Smooth muscle cell (in vitro differentiated cells): ENCODE measurements around the gene LRRC63. TPM values are rescaled to one million over a fixed set of nuclear protein-coding genes. Genes with fewer than 3 reads are reported as not detected.

ENCODE experiments used
- DNase-seq: peaks from one replicate; lab custom pipeline; 2025; ENCODE audit not compliant: unreplicated experiment; lab: John Stamatoyannopoulos, UW
- H2AFZ ChIP-seq: fragments of 200-600 bp; sonication (generic); 2 replicates; pipeline ENCODE4 v1.6.0; 2016; ENCODE audit warnings: antibody characterized with exemption, low read depth, mild to moderate bottlenecking
- H3F3A ChIP-seq: fragments of 200-600 bp; sonication (generic); 2 replicates; pipeline ENCODE4 v1.6.0; 2017; ENCODE audit warnings: antibody characterized with exemption, low read depth
- H3K27ac ChIP-seq: fragments of 200-600 bp; sonication (generic); 2 replicates; pipeline ENCODE4 v1.5.1; 2016; ENCODE audit warnings: low read depth, mild to moderate bottlenecking
- H3K27me3 ChIP-seq: fragments of 200-600 bp; sonication (generic); 2 replicates; pipeline ENCODE4 v1.6.1; 2016; ENCODE audit warnings: low read depth, mild to moderate bottlenecking
- H3K36me3 ChIP-seq: fragments of 200-600 bp; sonication (generic); 2 replicates; pipeline ENCODE4 v1.5.1; 2016; ENCODE audit warnings: low read depth
- H3K4me1 ChIP-seq: fragments of 200-600 bp; sonication (generic); 2 replicates; pipeline ENCODE4 v1.5.1; 2016; ENCODE audit warnings: low read depth
- H3K4me2 ChIP-seq: fragments of 200-600 bp; sonication (generic); 2 replicates; pipeline ENCODE4 v1.6.0; 2016; ENCODE audit warnings: mild to moderate bottlenecking
- H3K4me3 ChIP-seq: fragments of 200-600 bp; sonication (generic); 2 replicates; pipeline ENCODE4 v1.5.1; 2016; ENCODE audit warnings: mild to moderate bottlenecking
- H3K79me2 ChIP-seq: fragments of 200-600 bp; sonication (generic); 2 replicates; pipeline ENCODE4 v1.6.0; 2016; ENCODE audit warnings: low read depth, mild to moderate bottlenecking
- H3K9ac ChIP-seq: fragments of 200-600 bp; sonication (generic); 2 replicates; pipeline ENCODE4 v1.6.0; 2016; ENCODE audit warnings: low read depth
- H3K9me3 ChIP-seq: fragments of 200-600 bp; sonication (generic); replicated peaks from 2 replicates; pipeline ENCODE4 v1.5.1; 2016; ENCODE audit warnings: low read depth
- H4K20me1 ChIP-seq: fragments of 200-600 bp; sonication (generic); 2 replicates; pipeline ENCODE4 v1.6.0; 2016; ENCODE audit warnings: low read depth
- WGBS: methylation state at CpG from one replicate; pipeline ENCODE4 v1.1.7; 2016; ENCODE audit warnings: low lambda C conversion rate; 5-methylcytosine and 5-hydroxymethylcytosine counted together
- polyA plus RNA-seq: library from polyadenylated mRNA; unstranded; fragments of >200 nt; fragmentation: Nextera tagmentation; extraction: Ambion mirVana; gene quantifications from 2 replicates; pipeline ENCODE4 v1.2.1, GENCODE V29; 2016
- total RNA-seq: library from RNA; depleted of rRNA; stranded (reverse); fragments of >200 nt; gene quantifications from 2 replicates; pipeline ENCODE4 v1.2.3, GENCODE V29; 2014
- TF ChIP-seq, protein P1 (sequence below): fragments of 200-600 bp; sonication (generic); IDR thresholded peaks from 2 replicates; pipeline ENCODE4 v1.5.1; 2017; ENCODE audit warnings: borderline replicate concordance, mild to moderate bottlenecking, antibody characterized with exemption; ENCODE audit not compliant: insufficient read depth, poor library complexity, severe bottlenecking

Gene LRRC63
- total and polyA plus RNA-seq, 2 experiments from 2014 or later: 0.16 TPM; not detected in 1

DNA sequence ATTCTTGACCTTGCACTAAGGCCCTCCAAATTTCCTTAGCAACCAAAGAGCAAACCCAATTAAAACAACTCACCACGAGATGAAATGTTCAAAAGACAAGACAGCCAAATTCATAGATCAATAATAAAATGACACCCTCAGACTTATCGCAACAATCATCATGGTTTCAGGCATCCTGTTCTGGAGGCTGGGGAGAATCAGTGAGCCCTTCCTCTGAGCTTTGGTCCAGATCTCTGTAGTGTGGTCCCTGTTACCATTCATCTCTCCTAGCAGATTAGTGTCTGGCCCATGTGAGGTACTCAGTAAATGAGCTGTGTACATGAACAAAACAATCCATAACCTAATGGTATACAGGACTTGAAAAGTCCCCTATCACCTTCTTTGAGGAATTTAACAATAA is 42.0 kb upstream of the LRRC63 start:
- Histone ChIP-seq H3K79me2 (no peaks in the 10 kb centered on the region), H3K27ac (no peak overlapping the region), H3K4me2 (no peak overlapping the region), H3K4me1 (peaks cover 3% of the 10 kb centered on the region), H4K20me1 (no peaks in the 10 kb centered on the region), H3K27me3 (no peaks in the 10 kb centered on the region), H3K36me3 (no peaks in the 10 kb centered on the region), H3K9me3 (no peaks in the 10 kb centered on the region), H3F3A (no peaks in the 10 kb centered on the region), H3K9ac (no peak overlapping the region), H3K4me3 (no peak overlapping the region), H2AFZ (no peak overlapping the region)
- WGBS: 96% methylated on average over 2 of the region's 2 CpGs
- TF ChIP-seq, protein P1, sequence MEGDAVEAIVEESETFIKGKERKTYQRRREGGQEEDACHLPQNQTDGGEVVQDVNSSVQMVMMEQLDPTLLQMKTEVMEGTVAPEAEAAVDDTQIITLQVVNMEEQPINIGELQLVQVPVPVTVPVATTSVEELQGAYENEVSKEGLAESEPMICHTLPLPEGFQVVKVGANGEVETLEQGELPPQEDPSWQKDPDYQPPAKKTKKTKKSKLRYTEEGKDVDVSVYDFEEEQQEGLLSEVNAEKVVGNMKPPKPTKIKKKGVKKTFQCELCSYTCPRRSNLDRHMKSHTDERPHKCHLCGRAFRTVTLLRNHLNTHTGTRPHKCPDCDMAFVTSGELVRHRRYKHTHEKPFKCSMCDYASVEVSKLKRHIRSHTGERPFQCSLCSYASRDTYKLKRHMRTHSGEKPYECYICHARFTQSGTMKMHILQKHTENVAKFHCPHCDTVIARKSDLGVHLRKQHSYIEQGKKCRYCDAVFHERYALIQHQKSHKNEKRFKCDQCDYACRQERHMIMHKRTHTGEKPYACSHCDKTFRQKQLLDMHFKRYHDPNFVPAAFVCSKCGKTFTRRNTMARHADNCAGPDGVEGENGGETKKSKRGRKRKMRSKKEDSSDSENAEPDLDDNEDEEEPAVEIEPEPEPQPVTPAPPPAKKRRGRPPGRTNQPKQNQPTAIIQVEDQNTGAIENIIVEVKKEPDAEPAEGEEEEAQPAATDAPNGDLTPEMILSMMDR: no peak
- no peak for DNase-seq

DNA sequence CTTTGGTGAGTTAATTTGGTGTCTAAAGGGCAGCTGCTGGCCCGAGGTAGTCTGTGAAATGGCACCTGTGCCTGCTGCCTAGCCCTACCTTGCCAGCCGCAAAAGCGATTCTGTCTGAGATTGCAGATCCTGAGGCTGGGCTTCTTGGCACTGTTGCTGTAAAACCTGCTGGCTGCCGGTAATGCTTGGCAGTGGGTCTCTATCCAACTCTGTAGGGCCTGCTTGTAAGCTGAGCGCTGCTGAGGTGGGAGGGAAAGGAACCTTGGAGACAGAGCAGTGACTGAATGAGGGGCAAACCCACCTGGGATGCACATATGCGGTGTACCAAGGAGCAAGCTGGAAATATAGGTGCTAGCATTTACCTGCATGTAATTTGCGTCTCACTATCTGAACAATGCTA is 41.5 kb upstream of the LRRC63 start:
- no peaks in the 10 kb centered on the region for H3K9me3 ChIP-seq
- no peaks in the 10 kb centered on the region for H3K36me3 ChIP-seq
- no peaks in the 10 kb centered on the region for H3K79me2 ChIP-seq
- no peaks in the 10 kb centered on the region for H3F3A ChIP-seq
- no peak overlapping the region for H2AFZ ChIP-seq
- no peak overlapping the region for H3K4me2 ChIP-seq
- no peak overlapping the region for H3K4me3 ChIP-seq
- H3K27me3 ChIP-seq: no peaks in the 10 kb centered on the region
- WGBS: 76% methylated on average over 7 of the region's 7 CpGs
- no peak for DNase-seq
- peaks cover 3% of the 10 kb centered on the region for H3K4me1 ChIP-seq
- no peak overlapping the region for H3K9ac ChIP-seq
- H3K27ac ChIP-seq: no peak overlapping the region
- TF ChIP-seq, protein P1: no peak
- no peaks in the 10 kb centered on the region for H4K20me1 ChIP-seq

DNA sequence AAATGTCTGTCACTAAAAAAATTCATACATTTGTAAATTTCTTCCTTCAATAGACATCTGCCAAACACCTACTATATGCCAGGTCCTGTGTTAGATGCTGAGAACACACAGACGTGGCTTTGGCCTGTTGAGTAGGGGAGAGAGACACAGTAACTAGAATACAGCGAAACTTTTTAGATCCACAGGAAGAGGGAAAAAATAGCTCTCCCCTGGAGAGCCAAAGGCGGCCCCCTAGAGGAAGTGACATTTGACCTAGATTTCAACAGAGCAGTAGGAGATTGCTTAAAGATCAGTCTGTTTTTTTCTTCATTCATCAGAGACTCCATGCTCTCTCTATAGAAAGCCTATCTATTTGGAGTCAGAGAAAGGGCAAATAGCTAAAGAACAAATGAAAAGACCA is 41.0 kb upstream of the LRRC63 start:
- Histone ChIP-seq H2AFZ (peak overlapping the region; percentile 50), H3K9me3 (no peaks in the 10 kb centered on the region), H3K9ac (no peak overlapping the region), H3K4me3 (no peak overlapping the region), H3F3A (no peaks in the 10 kb centered on the region), H3K27me3 (no peaks in the 10 kb centered on the region), H3K79me2 (no peaks in the 10 kb centered on the region), H3K4me2 (no peak overlapping the region), H3K27ac (no peak overlapping the region), H4K20me1 (no peaks in the 10 kb centered on the region), H3K4me1 (peaks cover 3% of the 10 kb centered on the region), H3K36me3 (no peaks in the 10 kb centered on the region)
- WGBS: 57% methylated on average over 3 of the region's 3 CpGs
- DNase-seq: no peak
- TF ChIP-seq, protein P1: no peak

DNA sequence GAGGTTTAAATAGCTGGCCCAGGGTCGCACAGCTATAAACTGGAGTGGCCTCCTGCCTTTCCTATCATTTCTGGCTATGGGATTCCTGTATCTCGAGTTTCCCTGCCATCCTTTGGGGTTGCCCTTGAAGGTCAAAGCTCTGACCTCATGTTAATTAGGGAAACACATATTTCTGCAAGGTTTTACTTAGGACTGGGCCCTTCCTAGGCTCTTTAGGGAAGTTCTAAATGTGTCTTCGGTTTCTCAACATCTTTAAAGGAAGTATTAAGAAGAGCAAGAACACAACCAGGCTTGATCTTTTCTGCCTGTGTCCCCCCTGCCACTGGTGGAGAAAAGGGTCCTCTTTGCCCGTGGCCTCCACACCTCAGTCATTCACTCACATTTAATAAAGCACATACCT is 40.5 kb upstream of the LRRC63 start:
- Histone ChIP-seq H3F3A (no peaks in the 10 kb centered on the region), H2AFZ (no peak overlapping the region), H4K20me1 (no peaks in the 10 kb centered on the region), H3K9ac (no peak overlapping the region), H3K79me2 (no peaks in the 10 kb centered on the region), H3K27ac (no peak overlapping the region), H3K4me1 (peaks cover 3% of the 10 kb centered on the region), H3K36me3 (no peaks in the 10 kb centered on the region), H3K9me3 (no peaks in the 10 kb centered on the region), H3K4me3 (no peak overlapping the region), H3K4me2 (no peak overlapping the region), H3K27me3 (no peaks in the 10 kb centered on the region)
- 95% methylated on average over 4 of the region's 4 CpGs for WGBS
- no peak for DNase-seq
- TF ChIP-seq, protein P1: no peak
